ENCODE data around the gene MRPS23. TPM values are rescaled to one million over a fixed set of nuclear protein-coding genes. Genes with fewer than 3 reads are reported as not detected.

MRPS23 gene
- total and polyA plus RNA-seq, 2 experiments from 2014 or later, result 53.2 to 74.5 TPM

- peak; percentile 80 for ATAC-seq
- peaks cover 6% of the 10 kb centered on the region; the same call in 1 of the 2 replicates for H3K36me3 ChIP-seq (ENCODE audit: insufficient read depth)
- no peak overlapping the region for H3K27ac Mint-ChIP-seq
- no peak overlapping the region for H3K4me3 ChIP-seq
- no peak overlapping the region for H3K4me2 ChIP-seq
- H3K9me3 Mint-ChIP-seq, result no peaks in the 10 kb centered on the region
- no peaks in the 10 kb centered on the region for H3K27me3 ChIP-seq (ENCODE audit: insufficient read depth)
- no peak overlapping the region for H2AFZ ChIP-seq
- peaks cover 10% of the 10 kb centered on the region; the same call in 2 of the 3 replicates for H3K4me1 Mint-ChIP-seq
- H3K4me3 Mint-ChIP-seq, result no peak overlapping the region; the same call in 2 of the 3 replicates
- H3F3A ChIP-seq (replicated peaks; ENCODE audit: low read depth), result no peaks in the 10 kb centered on the region
- no peaks in the 10 kb centered on the region for H4K20me1 ChIP-seq (replicated peaks; ENCODE audit: insufficient read depth)
- H3K9me2 ChIP-seq (ENCODE audit: insufficient read depth), result no peaks in the 10 kb centered on the region
- H3K27me3 Mint-ChIP-seq (ENCODE audit: insufficient read depth, low read depth, poor library complexity), result peaks cover 6% of the 10 kb centered on the region
- DNase-seq (ENCODE audit: low spot score), result peak; percentile 78
- no peaks in the 10 kb centered on the region for H3K79me2 ChIP-seq (replicated peaks; ENCODE audit: insufficient read depth)
- no peak for TF ChIP-seq STAT1 (IDR thresholded peaks at IDR 0.05; ENCODE audit: unreplicated experiment)
- TF ChIP-seq, protein P1, sequence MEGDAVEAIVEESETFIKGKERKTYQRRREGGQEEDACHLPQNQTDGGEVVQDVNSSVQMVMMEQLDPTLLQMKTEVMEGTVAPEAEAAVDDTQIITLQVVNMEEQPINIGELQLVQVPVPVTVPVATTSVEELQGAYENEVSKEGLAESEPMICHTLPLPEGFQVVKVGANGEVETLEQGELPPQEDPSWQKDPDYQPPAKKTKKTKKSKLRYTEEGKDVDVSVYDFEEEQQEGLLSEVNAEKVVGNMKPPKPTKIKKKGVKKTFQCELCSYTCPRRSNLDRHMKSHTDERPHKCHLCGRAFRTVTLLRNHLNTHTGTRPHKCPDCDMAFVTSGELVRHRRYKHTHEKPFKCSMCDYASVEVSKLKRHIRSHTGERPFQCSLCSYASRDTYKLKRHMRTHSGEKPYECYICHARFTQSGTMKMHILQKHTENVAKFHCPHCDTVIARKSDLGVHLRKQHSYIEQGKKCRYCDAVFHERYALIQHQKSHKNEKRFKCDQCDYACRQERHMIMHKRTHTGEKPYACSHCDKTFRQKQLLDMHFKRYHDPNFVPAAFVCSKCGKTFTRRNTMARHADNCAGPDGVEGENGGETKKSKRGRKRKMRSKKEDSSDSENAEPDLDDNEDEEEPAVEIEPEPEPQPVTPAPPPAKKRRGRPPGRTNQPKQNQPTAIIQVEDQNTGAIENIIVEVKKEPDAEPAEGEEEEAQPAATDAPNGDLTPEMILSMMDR (conservative IDR thresholded peaks at IDR 0.05; ENCODE audit: low read depth in 2 of 2), result peak; percentile 16 to 55; a peak in 2 of 4 replicates
- H3K27ac ChIP-seq (ENCODE audit: low read depth), result no peak overlapping the region
- peaks cover 15% of the 10 kb centered on the region for H3K4me1 ChIP-seq (ENCODE audit: insufficient read depth)
- peaks cover 8% of the 10 kb centered on the region for H3K36me3 Mint-ChIP-seq (ENCODE audit: low read depth)
Measured at GRCh38 chr17:57834146-57834741, 15.6 kb downstream of the MRPS23 start.

DNA sequence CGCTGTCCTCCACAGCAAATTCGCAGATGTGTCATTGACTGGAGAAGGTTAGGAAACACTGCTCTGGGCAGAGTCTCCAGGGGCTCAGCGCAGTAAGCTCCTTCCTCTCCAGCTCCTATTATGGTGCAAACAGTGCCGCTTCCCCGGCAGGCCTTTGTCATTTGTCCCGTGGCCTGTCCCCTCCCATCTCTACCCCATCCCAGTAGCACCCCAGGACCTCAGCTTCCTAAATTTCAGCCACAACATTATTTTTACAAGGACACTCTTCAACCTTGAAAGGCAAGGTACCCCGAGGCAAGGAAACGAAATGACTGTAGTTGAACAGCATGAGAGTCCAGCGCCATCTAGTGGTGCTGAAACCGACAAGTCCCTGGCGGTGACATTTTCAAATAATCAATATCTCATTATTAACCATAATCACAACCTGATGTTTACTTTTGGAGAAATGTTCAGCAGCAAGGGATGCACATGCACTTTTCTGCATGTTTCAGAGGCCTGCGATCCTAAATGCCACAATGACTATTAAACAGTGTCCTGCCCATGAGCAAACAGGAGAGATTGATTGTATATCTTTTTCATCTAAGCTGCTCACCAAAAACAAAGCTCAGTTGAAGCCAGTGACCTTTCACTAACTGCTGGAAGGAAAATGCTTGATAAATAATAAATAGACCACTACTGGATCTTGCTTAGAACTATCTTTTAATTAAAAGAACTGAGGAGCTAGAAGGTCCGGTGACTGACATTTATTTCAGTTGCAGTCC is 16.5 kb downstream of the MRPS23 start:
- peaks cover under 1% of the 10 kb centered on the region; the same call in 2 of the 3 replicates for H3K36me3 Mint-ChIP-seq (ENCODE audit: low read depth)
- H3K27ac ChIP-seq (ENCODE audit: low read depth), result 0 out of 2 replicates have a peak overlapping the region, but pooled peaks have one; percentile 23
- peaks cover 15% of the 10 kb centered on the region for H3K4me1 ChIP-seq (ENCODE audit: insufficient read depth)
- no peaks in the 10 kb centered on the region for H4K20me1 ChIP-seq (replicated peaks; ENCODE audit: insufficient read depth)
- no peaks in the 10 kb centered on the region for H3F3A ChIP-seq (replicated peaks; ENCODE audit: low read depth)
- peak; percentile 92 for DNase-seq (ENCODE audit: low spot score)
- H3K36me3 ChIP-seq (ENCODE audit: insufficient read depth), result no peaks in the 10 kb centered on the region
- H3K4me1 Mint-ChIP-seq, result peaks cover 10% of the 10 kb centered on the region; the same call in 2 of the 3 replicates
- H3K27ac Mint-ChIP-seq, result no peak overlapping the region
- peak overlapping the region; percentile 72 for H2AFZ ChIP-seq
- H3K27me3 ChIP-seq (ENCODE audit: insufficient read depth), result no peaks in the 10 kb centered on the region
- no peaks in the 10 kb centered on the region for H3K9me2 ChIP-seq (ENCODE audit: insufficient read depth)
- ATAC-seq, result peak; percentile 90
- H3K4me2 ChIP-seq, result peak overlapping the region; percentile 72
- H3K9me3 Mint-ChIP-seq, result no peaks in the 10 kb centered on the region
- H3K27me3 Mint-ChIP-seq (ENCODE audit: insufficient read depth, low read depth, poor library complexity), result peaks cover 8% of the 10 kb centered on the region
- H3K79me2 ChIP-seq (replicated peaks; ENCODE audit: insufficient read depth), result no peaks in the 10 kb centered on the region
- H3K4me3 Mint-ChIP-seq, result no peak overlapping the region
- TF ChIP-seq ZNF114 (CRISPR knock-in tag; IDR thresholded peaks at IDR 0.05) (no peak), STAT1 (IDR thresholded peaks at IDR 0.05; ENCODE audit: unreplicated experiment) (no peak)
- TF ChIP-seq, protein P1 (conservative IDR thresholded peaks at IDR 0.05; ENCODE audit: low read depth in 2 of 2), result peak; percentile 97 to 100
- H3K4me3 ChIP-seq, result peak overlapping the region; percentile 47
